ENCODE results near the gene NRG3.

The NRG3 gene

DNA sequence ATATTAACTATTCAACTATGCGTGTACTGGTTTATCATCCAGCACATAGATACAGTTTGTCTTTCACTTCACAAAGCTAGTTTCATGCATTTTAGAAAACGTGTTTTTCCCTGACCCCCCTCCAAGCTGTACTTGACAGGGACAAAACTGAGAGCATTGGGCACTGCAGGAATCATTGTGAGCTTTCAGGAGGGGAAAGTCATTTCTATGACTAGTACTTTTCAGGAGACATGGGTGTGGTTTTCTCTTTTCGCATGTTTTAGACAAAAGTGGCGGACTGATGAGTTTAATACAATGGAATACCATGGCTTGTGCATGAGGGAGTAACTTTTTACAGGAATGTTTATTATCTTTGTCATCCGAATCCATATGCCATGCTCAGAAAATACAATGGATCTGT is 42.7 kb downstream of the NRG3 start:
- TF ChIP-seq EZH2phosphoT487 (IDR thresholded peaks at IDR 0.05; ENCODE audit: borderline replicate concordance, low read length) = no peak
- TF ChIP-seq CTCF (IDR thresholded peaks at IDR 0.05; ENCODE audit: low read depth, low read length, poor library complexity, severe bottlenecking) = no peak
- Histone ChIP-seq H3F3A (ENCODE audit: control insufficient read depth, insufficient read depth) (no peaks in the 10 kb centered on the region), H3K27me3 (ENCODE audit: control insufficient read depth, low read length) (no peaks in the 10 kb centered on the region), H3K4me3 (ENCODE audit: low read length) (no peak overlapping the region), H3K9me3 (ENCODE audit: control insufficient read depth, insufficient read depth, low read length) (no peaks in the 10 kb centered on the region), H3K27ac (ENCODE audit: low read depth, low read length) (no peak overlapping the region), H3K79me2 (ENCODE audit: control insufficient read depth, low read length) (no peaks in the 10 kb centered on the region), H3K4me2 (ENCODE audit: low read length) (no peak overlapping the region), H4K20me1 (ENCODE audit: control insufficient read depth, insufficient read depth, low read depth, low read length) (no peaks in the 10 kb centered on the region), H3K36me3 (ENCODE audit: control insufficient read depth, low read length) (no peaks in the 10 kb centered on the region), H3K4me1 (ENCODE audit: control insufficient read depth, low read length) (no peaks in the 10 kb centered on the region), H3K9me2 (replicated peaks; ENCODE audit: control insufficient read depth, low read length) (no peaks in the 10 kb centered on the region)

DNA sequence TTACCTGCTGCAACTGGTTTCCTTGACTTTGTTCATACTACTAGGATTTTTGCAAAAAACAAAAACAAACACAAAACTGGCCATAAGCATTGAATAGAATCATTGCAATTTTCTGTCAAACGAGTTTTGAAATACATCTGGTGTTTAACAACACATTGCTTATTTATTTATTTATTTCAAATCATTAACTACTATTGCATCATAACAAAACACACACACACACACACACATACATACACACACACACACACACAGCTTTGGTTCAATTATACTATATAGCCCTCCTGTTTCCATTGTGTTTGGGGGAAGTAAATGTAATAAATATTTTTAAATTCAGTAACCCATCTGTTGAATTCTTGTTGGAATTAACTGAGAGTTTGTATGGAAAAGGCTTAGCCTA is 43.8 kb downstream of the NRG3 start:
- Histone ChIP-seq H3K9me2 (replicated peaks; ENCODE audit: control insufficient read depth, low read length) (no peaks in the 10 kb centered on the region), H3K4me3 (ENCODE audit: low read length) (no peak overlapping the region), H3F3A (ENCODE audit: control insufficient read depth, insufficient read depth) (no peaks in the 10 kb centered on the region), H3K27me3 (ENCODE audit: control insufficient read depth, low read length) (no peaks in the 10 kb centered on the region), H4K20me1 (ENCODE audit: control insufficient read depth, insufficient read depth, low read depth, low read length) (no peaks in the 10 kb centered on the region), H3K4me2 (ENCODE audit: low read length) (no peak overlapping the region), H3K9me3 (ENCODE audit: control insufficient read depth, insufficient read depth, low read length) (no peaks in the 10 kb centered on the region), H3K79me2 (ENCODE audit: control insufficient read depth, low read length) (no peaks in the 10 kb centered on the region), H3K36me3 (ENCODE audit: control insufficient read depth, low read length) (no peaks in the 10 kb centered on the region), H3K4me1 (ENCODE audit: control insufficient read depth, low read length) (no peaks in the 10 kb centered on the region), H3K27ac (ENCODE audit: low read depth, low read length) (no peak overlapping the region)
- TF ChIP-seq EZH2phosphoT487 (IDR thresholded peaks at IDR 0.05; ENCODE audit: borderline replicate concordance, low read length) (no peak), CTCF (IDR thresholded peaks at IDR 0.05; ENCODE audit: low read depth, low read length, poor library complexity, severe bottlenecking) (no peak)

GRCh38 chr10:81920213-81920829 is 45.3 kb downstream of the NRG3 start:
- H3K4me3 ChIP-seq (ENCODE audit: low read length) = no peak overlapping the region
- no peaks in the 10 kb centered on the region for H3K79me2 ChIP-seq (ENCODE audit: control insufficient read depth, low read length)
- no peaks in the 10 kb centered on the region for H3K36me3 ChIP-seq (ENCODE audit: control insufficient read depth, low read length)
- H3F3A ChIP-seq (ENCODE audit: control insufficient read depth, insufficient read depth) = no peaks in the 10 kb centered on the region
- no peak overlapping the region for H3K4me2 ChIP-seq (ENCODE audit: low read length)
- H3K27ac ChIP-seq (ENCODE audit: low read depth, low read length) = no peak overlapping the region
- H3K27me3 ChIP-seq (ENCODE audit: control insufficient read depth, low read length) = no peaks in the 10 kb centered on the region
- H3K9me3 ChIP-seq (ENCODE audit: control insufficient read depth, insufficient read depth, low read length) = no peaks in the 10 kb centered on the region
- TF ChIP-seq EZH2phosphoT487 (IDR thresholded peaks at IDR 0.05; ENCODE audit: borderline replicate concordance, low read length) (no peak), CTCF (IDR thresholded peaks at IDR 0.05; ENCODE audit: low read depth, low read length, poor library complexity, severe bottlenecking) (peak; percentile 68)
- H3K4me1 ChIP-seq (ENCODE audit: control insufficient read depth, low read length) = no peaks in the 10 kb centered on the region
- H3K9me2 ChIP-seq (replicated peaks; ENCODE audit: control insufficient read depth, low read length) = no peaks in the 10 kb centered on the region
- no peaks in the 10 kb centered on the region for H4K20me1 ChIP-seq (ENCODE audit: control insufficient read depth, insufficient read depth, low read depth, low read length)

Measured in DOHH2 (cell line).